ENCODE results near the gene KRT82.
"Not testable (repeated sequence)": the region's sequence is repeated elsewhere in the genome, so short reads cannot be mapped to it uniquely, and the experiment has no call there.

The KRT82 gene

DNA sequence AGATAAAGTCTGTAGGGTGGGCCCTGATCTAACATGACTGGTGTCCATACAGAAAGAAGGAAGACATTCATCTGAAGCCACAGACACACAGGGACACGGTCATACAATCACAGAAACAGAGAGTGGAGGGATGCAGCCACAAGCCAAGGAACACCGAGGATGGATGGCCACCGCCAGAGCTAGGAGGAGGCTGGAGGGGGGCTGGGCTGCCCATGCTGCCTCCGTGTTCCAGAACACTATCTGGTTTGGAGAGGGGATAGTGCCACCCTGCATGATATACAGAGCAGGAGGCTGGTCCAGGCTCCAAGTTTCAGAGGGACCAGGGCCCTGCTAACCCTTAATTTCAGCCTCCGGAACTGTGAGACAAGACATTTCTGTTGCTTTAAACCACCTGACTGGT is 19.3 kb upstream of the KRT82 start:
- H3K27me3 Mint-ChIP-seq = peaks cover 9% of the 10 kb centered on the region
- no peaks in the 10 kb centered on the region for H3K4me1 Mint-ChIP-seq (ENCODE audit: low read depth)
- H3K9me3 Mint-ChIP-seq (ENCODE audit: low read depth) = no peaks in the 10 kb centered on the region
- H3K36me3 Mint-ChIP-seq = no peaks in the 10 kb centered on the region
- H3K27ac Mint-ChIP-seq = no peak overlapping the region
- H3K4me3 Mint-ChIP-seq = no peak overlapping the region

DNA sequence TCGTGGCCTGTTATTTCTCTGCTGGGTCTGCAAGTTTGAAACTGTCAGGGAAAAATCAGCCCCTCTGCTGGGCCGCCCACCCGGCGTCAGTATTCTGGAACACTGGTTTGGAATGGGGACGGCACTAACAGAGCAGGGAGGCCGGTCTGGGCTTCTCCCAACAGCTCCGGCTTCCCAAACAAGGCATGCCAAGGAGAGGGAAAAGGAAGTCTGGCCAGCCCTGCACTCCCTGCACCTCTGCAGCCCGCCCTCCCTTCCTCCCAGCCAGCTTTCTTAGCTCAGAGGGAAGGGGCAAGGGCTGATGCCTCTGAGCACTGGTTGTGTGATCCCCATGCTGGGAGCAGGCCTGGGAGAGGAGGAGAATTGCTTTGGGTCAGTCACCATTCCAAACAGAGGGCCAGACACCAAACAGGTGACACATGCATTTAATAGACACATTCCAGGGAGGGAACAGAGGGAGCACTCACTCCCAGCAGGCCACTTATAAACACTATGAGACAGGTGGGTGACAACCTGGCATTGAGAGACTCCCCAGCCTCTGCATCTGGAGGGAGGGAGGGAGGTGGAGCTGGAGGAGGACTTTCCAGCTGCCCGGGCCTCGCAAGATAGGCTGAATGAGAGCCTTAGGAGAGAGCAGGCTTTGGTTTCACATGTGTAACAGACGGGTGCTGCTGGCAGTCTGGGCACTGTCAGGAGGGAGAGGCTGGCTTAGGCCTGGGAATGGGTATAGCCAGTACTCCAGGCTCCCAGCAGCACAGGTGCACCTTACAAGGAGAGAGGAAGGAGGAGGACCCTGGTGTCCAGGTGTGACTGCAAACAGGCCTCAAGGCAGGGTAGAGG is 17.7 kb upstream of the KRT82 start:
- Mint-ChIP-seq H3K27ac (no peak overlapping the region), H3K27me3 (peaks cover 4% of the 10 kb centered on the region), H3K9me3 (ENCODE audit: low read depth) (no peaks in the 10 kb centered on the region), H3K36me3 (no peaks in the 10 kb centered on the region), H3K4me3 (no peak overlapping the region), H3K4me1 (ENCODE audit: low read depth) (no peaks in the 10 kb centered on the region)

DNA sequence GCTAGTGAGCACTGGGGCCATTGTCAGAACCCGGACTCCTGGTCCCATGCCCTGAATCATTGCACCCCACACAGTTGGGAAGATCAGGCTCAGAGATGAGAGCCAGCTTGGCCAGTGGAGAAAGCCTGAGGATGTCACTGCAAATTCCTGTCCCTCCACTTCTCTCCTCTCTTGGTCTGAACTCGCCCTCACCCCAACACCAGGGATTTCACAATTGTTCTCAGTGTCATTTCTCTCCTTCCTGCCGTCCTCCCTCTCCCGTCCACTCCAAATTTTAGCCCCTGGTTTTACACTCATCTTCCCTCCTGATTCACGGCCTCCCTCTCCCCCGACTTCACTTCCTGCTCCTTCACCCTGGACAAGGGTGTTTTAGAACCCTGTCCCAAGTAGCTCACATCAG is 16.9 kb upstream of the KRT82 start:
- Mint-ChIP-seq H3K9me3 (ENCODE audit: low read depth) (no peaks in the 10 kb centered on the region), H3K4me1 (ENCODE audit: low read depth) (no peaks in the 10 kb centered on the region), H3K27me3 (peaks cover 3% of the 10 kb centered on the region), H3K4me3 (no peak overlapping the region), H3K27ac (no peak overlapping the region), H3K36me3 (no peaks in the 10 kb centered on the region)

DNA sequence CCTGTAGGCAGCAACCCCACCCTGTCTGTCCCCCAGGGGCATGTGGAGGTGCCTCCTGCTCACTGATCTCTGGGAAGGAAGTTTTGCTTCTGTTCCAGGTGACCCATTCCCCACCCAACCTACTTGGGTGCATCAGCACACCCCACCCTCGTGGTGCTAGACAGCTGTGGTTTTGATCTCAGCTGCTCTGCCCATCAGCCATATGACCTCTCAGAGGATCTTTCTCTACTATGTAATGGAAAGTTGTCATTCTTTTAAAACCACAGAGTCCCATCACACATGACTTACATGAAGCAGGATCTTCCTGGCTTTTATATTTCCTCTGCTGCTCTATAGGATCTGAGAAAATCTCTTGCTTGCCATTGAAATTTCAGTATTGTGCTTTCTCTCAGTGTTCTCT is 13.5 kb upstream of the KRT82 start:
- no peaks in the 10 kb centered on the region for H3K4me1 Mint-ChIP-seq (ENCODE audit: low read depth)
- peaks cover 3% of the 10 kb centered on the region for H3K27me3 Mint-ChIP-seq
- no peak overlapping the region for H3K27ac Mint-ChIP-seq
- H3K4me3 Mint-ChIP-seq = no peak overlapping the region
- no peaks in the 10 kb centered on the region for H3K9me3 Mint-ChIP-seq (ENCODE audit: low read depth)
- no peaks in the 10 kb centered on the region for H3K36me3 Mint-ChIP-seq

DNA sequence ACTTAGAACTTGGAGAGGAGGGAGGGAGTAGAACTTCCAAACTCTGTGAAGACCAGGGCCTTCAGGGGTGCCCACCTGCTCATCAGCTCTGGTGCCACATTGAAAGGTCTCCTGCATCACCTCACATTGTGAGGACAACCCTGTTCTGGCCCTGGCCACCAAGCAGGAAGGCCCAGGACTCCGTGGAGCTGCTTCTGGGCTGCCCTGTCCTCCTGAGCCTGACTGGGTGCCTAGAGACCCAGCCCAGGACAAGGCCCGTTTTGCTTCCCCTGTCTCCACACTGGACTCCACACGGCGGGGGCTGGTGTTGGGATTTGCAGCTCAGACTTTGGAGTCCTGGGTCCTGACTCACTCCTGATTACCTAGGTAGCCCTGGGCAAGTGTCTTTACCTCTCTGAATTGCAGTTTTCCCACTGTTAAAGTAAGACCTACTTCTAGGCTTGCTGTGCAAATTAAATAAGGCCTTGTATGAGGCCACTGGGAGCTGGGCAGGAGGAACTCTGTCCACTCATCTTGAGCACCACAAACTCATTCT is 12.5 kb upstream of the KRT82 start:
- H3K36me3 Mint-ChIP-seq = no peaks in the 10 kb centered on the region
- no peak overlapping the region for H3K27ac Mint-ChIP-seq
- H3K27me3 Mint-ChIP-seq = peaks cover 3% of the 10 kb centered on the region
- no peak overlapping the region for H3K4me3 Mint-ChIP-seq
- no peaks in the 10 kb centered on the region for H3K9me3 Mint-ChIP-seq (ENCODE audit: low read depth)
- H3K4me1 Mint-ChIP-seq (ENCODE audit: low read depth) = no peaks in the 10 kb centered on the region

DNA sequence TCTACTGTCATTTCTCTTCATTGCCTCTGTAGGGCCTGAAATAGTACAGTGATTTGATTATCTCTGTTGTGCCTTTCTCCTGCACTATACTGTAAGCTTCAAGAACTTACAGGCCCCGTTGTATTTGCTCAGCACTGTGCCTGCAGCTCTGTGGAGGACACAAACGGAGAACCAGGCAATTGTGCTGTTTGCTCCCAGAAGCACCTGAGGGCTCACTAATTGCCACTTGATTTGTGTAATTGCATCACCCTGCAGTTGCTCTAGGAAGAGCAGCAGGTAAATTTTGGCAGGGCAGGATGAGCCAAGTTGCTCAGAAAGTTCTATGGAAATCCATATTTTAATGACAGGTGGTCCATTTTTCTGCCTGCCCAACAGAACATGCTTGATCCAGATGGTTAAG is 11.6 kb upstream of the KRT82 start:
- Mint-ChIP-seq H3K27ac (no peak overlapping the region), H3K9me3 (ENCODE audit: low read depth) (no peaks in the 10 kb centered on the region), H3K4me3 (no peak overlapping the region), H3K36me3 (no peaks in the 10 kb centered on the region), H3K27me3 (peaks cover 7% of the 10 kb centered on the region), H3K4me1 (ENCODE audit: low read depth) (no peaks in the 10 kb centered on the region)

DNA sequence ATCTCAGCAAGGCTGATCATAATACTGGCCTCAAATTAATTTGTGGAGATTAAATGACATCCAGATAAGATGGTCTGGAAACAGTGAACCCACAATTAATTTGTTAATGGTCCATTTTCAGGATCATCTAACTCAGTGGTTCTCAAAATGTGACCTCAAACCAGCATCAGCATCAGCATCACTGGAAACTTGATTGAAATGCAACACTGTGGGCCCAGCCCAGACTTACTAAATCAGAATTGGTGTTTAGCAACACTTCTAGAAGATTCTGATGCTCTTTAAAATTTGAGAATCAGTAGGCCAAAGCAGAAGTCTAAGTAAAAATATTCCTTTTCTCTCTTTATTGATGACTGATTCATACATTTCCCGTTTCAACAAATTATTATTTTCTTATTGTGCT is 10.7 kb upstream of the KRT82 start:
- Mint-ChIP-seq H3K27me3 (peaks cover 4% of the 10 kb centered on the region), H3K4me3 (no peak overlapping the region), H3K27ac (no peak overlapping the region), H3K36me3 (no peaks in the 10 kb centered on the region), H3K9me3 (ENCODE audit: low read depth) (no peaks in the 10 kb centered on the region), H3K4me1 (ENCODE audit: low read depth) (no peaks in the 10 kb centered on the region)

DNA sequence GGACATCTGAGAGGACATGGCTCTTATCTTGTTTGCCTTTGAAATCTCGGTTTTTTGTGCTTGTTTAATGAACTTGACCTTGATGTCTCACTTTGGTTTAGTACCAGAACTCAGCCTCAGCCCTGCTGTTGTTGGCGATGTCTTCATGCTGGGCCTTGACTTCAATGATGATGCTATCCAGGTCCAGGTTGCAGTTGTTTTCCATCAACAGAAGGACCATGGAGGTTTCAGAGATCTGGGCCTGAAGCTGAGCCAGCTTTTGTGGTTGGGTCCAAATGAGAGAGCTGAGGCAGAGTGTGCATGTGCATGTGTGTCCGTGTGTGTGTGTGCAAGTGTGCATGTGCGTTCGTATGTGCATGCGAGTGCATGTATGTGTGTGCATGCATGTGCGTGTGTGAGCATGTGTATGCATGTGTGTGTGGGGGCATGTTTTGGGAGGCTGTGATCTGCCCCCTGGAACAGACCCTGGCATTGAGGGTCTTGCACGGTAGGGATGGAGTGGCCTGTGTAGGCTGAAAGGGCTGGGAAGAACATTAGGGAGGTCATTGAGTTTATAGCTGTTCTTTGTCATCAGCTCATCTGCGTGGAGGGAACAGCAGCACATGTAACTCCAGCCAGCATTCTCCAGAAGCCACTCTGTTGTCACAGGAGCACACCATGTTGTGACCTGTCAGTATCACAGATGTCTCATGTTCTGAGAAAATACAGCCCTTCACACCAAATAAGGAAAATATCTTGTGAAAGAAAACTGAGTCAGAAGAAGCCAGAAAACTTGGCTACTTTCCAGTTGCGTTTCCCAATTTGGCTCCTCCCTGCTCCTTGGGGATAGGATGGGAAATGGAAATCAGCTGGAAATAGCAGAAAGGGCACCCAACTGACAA is 10.0 kb upstream of the KRT82 start:
- H3K4me3 Mint-ChIP-seq = no peak overlapping the region
- H3K27me3 Mint-ChIP-seq = peaks cover 4% of the 10 kb centered on the region
- H3K27ac Mint-ChIP-seq = no peak overlapping the region
- H3K36me3 Mint-ChIP-seq = no peaks in the 10 kb centered on the region
- no peaks in the 10 kb centered on the region for H3K4me1 Mint-ChIP-seq (ENCODE audit: low read depth)
- no peaks in the 10 kb centered on the region for H3K9me3 Mint-ChIP-seq (ENCODE audit: low read depth)

DNA sequence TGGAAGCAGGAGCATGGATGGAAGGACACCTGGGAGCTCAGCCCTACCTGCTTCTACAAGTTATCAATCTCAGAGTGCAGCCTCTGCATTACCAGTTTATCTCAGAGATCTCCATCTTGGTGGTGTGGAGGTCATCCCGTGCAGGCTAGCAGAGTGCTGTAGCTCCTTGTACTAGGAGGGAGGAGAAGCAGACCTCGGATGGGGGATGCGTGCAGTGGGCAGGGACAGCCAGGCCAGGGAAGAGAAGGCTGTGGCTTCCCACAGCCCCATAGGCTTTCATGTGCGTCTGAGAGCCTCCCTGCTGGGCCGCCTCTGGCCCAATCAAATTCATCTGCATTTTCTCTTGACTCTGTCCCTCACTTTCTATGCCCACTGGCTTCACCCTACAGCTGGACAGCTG is 8.8 kb upstream of the KRT82 start:
- Mint-ChIP-seq H3K4me3 (no peak overlapping the region), H3K27ac (no peak overlapping the region), H3K36me3 (no peaks in the 10 kb centered on the region), H3K27me3 (peaks cover 4% of the 10 kb centered on the region), H3K4me1 (ENCODE audit: low read depth) (no peaks in the 10 kb centered on the region), H3K9me3 (ENCODE audit: low read depth) (no peaks in the 10 kb centered on the region)

DNA sequence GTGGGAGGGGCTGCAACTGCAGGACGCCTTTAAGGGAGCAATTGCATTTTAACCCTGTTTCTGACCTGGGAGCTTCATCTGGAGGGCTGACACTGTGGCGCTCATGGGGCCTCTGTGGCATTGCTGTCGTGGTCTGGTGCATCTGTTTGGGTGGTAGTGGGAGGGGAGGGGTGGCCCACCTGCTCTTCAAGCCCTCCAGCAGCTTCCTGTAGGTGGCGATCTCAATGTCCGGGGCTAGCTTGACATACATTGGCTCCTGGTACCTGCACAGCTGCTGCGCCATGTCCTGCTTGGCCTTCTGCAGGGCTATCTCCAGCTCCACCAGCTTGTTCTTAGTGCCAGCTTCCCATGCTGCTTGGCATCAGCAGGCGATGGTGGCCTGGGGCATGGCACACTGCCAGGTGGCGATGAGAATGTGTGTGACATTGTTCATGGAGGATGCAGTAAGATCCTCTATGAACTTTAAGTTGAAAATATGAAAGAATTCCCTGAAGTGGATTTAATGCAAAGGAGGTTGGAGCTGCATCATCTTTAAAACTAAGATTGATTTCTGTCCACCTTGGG is 7.7 kb upstream of the KRT82 start:
- no peak overlapping the region for H3K27ac Mint-ChIP-seq
- H3K36me3 Mint-ChIP-seq = no peaks in the 10 kb centered on the region
- no peaks in the 10 kb centered on the region for H3K4me1 Mint-ChIP-seq (ENCODE audit: low read depth)
- no peaks in the 10 kb centered on the region for H3K9me3 Mint-ChIP-seq (ENCODE audit: low read depth)
- no peak overlapping the region for H3K4me3 Mint-ChIP-seq
- H3K27me3 Mint-ChIP-seq = peaks cover 4% of the 10 kb centered on the region

DNA sequence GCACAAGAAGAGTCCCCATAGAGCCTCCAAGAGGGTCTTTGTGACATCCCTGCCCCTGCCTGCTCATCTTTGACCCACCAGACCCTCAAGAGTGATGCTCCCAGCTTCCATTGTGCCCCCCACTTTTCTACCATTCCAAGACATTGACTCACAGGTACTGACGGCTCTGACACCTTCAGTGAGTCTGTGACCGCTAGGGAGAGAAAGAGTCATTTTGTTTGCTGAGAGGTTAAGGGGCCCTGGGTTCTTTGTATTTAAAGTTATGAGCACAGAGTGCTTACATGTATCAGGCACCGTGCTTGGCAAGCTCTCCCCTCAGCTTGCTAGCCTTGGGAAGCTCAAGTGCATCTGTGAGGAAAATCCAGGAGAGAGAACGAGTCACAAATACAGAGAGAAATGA is 7.1 kb upstream of the KRT82 start:
- Mint-ChIP-seq H3K27me3 (peaks cover 6% of the 10 kb centered on the region), H3K9me3 (ENCODE audit: low read depth) (no peaks in the 10 kb centered on the region), H3K27ac (no peak overlapping the region), H3K36me3 (no peaks in the 10 kb centered on the region), H3K4me1 (ENCODE audit: low read depth) (no peaks in the 10 kb centered on the region), H3K4me3 (no peak overlapping the region)

DNA sequence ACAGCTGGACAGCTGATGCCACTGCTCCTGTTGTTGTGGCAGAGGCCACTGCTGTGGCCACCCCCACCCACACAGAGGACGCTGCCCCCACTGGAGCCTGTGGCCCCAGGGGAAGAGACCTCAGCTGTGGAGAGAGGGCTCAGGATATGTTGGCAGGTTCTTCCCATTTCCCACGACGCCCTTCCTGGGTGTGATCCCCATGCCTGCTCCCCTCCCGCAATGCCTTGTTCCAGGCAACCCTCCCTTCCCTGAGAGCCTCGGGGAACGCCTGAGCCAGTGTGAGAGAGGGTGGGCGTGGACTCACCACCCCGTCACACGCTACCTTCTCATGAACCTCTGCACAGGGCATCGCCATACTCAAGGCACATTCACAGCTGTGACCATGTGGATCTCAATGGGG is 5.7 kb upstream of the KRT82 start:
- no peak overlapping the region for H3K4me3 Mint-ChIP-seq
- no peak overlapping the region for H3K27ac Mint-ChIP-seq
- no peaks in the 10 kb centered on the region for H3K9me3 Mint-ChIP-seq (ENCODE audit: low read depth)
- peaks cover 6% of the 10 kb centered on the region for H3K27me3 Mint-ChIP-seq
- H3K36me3 Mint-ChIP-seq = no peaks in the 10 kb centered on the region
- H3K4me1 Mint-ChIP-seq (ENCODE audit: low read depth) = no peaks in the 10 kb centered on the region

DNA sequence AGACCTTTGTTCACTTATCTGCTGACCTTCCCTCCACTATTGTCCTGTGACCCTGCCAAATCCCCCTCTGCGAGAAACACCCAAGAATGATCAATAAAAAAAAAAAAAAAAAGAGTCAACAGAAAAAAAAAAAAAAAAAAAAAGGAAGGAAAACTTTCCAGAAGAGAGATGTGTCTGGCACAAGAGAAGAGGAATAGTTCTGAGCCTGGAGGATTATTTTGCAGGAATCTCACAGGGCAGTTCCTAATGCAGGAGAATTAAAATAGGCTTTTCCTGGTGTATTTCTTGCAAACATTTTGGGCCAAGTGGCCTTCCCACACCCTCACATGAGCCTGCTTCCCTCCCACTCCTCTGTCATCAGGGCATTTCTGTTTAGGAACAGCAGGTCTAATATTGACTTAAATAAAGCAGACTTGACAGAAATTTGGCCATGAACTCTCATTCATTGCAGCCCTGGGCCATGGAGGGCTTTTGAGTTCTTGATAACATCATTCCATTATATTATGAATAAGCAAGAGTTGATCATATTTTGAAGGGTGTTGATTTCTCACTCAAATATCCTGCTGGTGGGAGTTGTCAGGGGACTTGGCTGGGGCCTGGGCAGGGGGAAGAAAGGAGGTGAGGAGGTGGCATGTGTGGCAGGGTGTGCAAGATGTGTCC is 4.6 kb upstream of the KRT82 start:
- H3K9me3 Mint-ChIP-seq (ENCODE audit: low read depth); H3K27ac Mint-ChIP-seq; H3K36me3 Mint-ChIP-seq; H3K4me3 Mint-ChIP-seq; H3K27me3 Mint-ChIP-seq; H3K4me1 Mint-ChIP-seq (ENCODE audit: low read depth): not testable (repeated sequence)

DNA sequence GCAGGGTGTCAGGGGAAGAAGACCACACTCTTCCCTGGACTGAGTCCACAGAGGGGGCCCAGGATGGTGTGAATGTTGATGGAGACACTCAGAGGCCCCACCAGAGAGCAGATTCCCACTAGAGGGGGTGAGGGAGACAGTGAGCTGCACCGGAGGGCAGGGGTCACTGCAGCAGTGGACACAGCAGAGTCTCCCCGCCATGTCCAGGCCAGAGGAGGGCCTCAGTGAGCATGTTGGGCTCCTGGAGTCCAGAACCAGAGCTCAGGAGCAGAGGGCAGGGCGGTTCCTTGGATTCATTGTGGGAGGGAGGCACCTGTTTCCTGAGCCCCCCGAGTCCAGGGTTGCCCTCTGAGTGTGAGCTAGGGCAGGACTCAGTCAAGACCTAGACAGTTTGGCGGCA is 1.8 kb upstream of the KRT82 start:
- H3K27me3 Mint-ChIP-seq = peaks cover 2% of the 10 kb centered on the region
- no peaks in the 10 kb centered on the region for H3K9me3 Mint-ChIP-seq (ENCODE audit: low read depth)
- H3K4me3 Mint-ChIP-seq = no peak overlapping the region
- no peaks in the 10 kb centered on the region for H3K4me1 Mint-ChIP-seq (ENCODE audit: low read depth)
- H3K36me3 Mint-ChIP-seq = no peaks in the 10 kb centered on the region
- no peak overlapping the region for H3K27ac Mint-ChIP-seq

DNA sequence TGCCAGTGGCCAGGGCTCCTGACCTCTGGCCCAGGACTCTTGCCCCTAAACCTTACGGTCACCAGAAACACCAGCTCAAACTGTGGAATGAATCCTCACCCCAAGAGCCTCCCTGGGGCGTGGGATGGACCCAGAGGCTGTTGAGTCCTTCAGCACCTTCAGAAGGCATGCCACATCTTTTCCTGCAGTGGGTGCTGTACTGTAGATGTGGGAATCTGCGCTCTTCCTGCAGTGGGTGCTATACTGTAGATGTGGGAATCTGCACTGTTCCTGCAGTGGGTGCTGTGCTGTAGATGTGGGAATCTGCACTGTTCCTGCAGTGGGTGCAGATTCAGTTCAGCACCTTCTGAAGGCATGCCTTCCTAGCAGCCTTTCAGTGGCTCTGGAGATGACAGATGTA is 1.2 kb downstream of the KRT82 start:
- no peaks in the 10 kb centered on the region for H3K4me1 Mint-ChIP-seq (ENCODE audit: low read depth)
- no peak overlapping the region for H3K27ac Mint-ChIP-seq
- no peak overlapping the region for H3K4me3 Mint-ChIP-seq
- H3K27me3 Mint-ChIP-seq = peaks cover 2% of the 10 kb centered on the region
- H3K36me3 Mint-ChIP-seq = no peaks in the 10 kb centered on the region
- no peaks in the 10 kb centered on the region for H3K9me3 Mint-ChIP-seq (ENCODE audit: low read depth)
